ENCODE data around the gene ENDOV.
"Not testable (repeated sequence)": the region's sequence is repeated elsewhere in the genome, so short reads cannot be mapped to it uniquely, and the experiment has no call there.

Gene ENDOV

GRCh38 chr17:80393961-80394360 lies 21.0 kb upstream of the ENDOV start:
- ChIA-PET CTCF (interaction anchor here (1.4 kb wide), 1 partner anchor 10 kb away, joined by 3 read pairs; no protein-coding TSS in a partner anchor), POLR2A (no interaction called here)
- DNase-seq (ENCODE audit: extremely low spot score), result no peak
- no peak for TF ChIP-seq CTCF (IDR thresholded peaks at IDR 0.05; ENCODE audit: control extremely low read depth, extremely low read depth, low read depth, missing control alignments)

- no peak for DNase-seq (ENCODE audit: extremely low spot score)
- CTCF ChIA-PET, result interaction anchor here (1.5 kb wide), 1 partner anchor 10 kb away, joined by 5 read pairs; no protein-coding TSS in a partner anchor
- TF ChIP-seq CTCF (IDR thresholded peaks at IDR 0.05; ENCODE audit: control extremely low read depth, extremely low read depth, low read depth, missing control alignments), result no peak
- POLR2A ChIA-PET, result no interaction called here
These were observed 20.2 kb upstream of the ENDOV start for GRCh38 chr17:80394629-80395216.

GRCh38 chr17:80395402-80396151 lies 19.4 kb upstream of the ENDOV start:
- no peak for TF ChIP-seq CTCF (IDR thresholded peaks at IDR 0.05; ENCODE audit: control extremely low read depth, extremely low read depth, low read depth, missing control alignments)
- ChIA-PET POLR2A (no interaction called here), CTCF (interaction anchor here (1.5 kb wide), 1 partner anchor 11 kb away, joined by 5 read pairs; no protein-coding TSS in a partner anchor)
- DNase-seq (ENCODE audit: extremely low spot score), result no peak

- TF ChIP-seq CTCF (IDR thresholded peaks at IDR 0.05; ENCODE audit: control extremely low read depth, extremely low read depth, low read depth, missing control alignments), result no peak
- ChIA-PET POLR2A (no interaction called here), CTCF (no interaction called here)
- no peak for DNase-seq (ENCODE audit: extremely low spot score)
These were observed 18.6 kb upstream of the ENDOV start for GRCh38 chr17:80396157-80397033.

GRCh38 chr17:80397034-80397387 lies 18.0 kb upstream of the ENDOV start:
- DNase-seq (ENCODE audit: extremely low spot score), result no peak
- no peak for TF ChIP-seq CTCF (IDR thresholded peaks at IDR 0.05; ENCODE audit: control extremely low read depth, extremely low read depth, low read depth, missing control alignments)
- ChIA-PET POLR2A (no interaction called here), CTCF (no interaction called here)

- POLR2A ChIA-PET, result no interaction called here
- no peak for TF ChIP-seq CTCF (IDR thresholded peaks at IDR 0.05; ENCODE audit: control extremely low read depth, extremely low read depth, low read depth, missing control alignments)
- CTCF ChIA-PET, result no interaction called here
These were observed 17.3 kb upstream of the ENDOV start for GRCh38 chr17:80397686-80398085.

GRCh38 chr17:80401086-80401485 lies 13.9 kb upstream of the ENDOV start:
- DNase-seq (ENCODE audit: extremely low spot score); CTCF ChIA-PET; POLR2A ChIA-PET: not testable (repeated sequence)

More at GRCh38 chr17:80397686-80398085, 17.3 kb upstream of the ENDOV start:
- no peak for DNase-seq (ENCODE audit: extremely low spot score)

- DNase-seq (ENCODE audit: extremely low spot score); POLR2A ChIA-PET; CTCF ChIA-PET: not testable (repeated sequence)
These were observed 12.9 kb upstream of the ENDOV start for GRCh38 chr17:80402102-80402501.
